C4-2B (cell line): ENCODE data around the gene ACE.

ENCODE experiments used
- H3K27ac ChIP-seq: fragments of 450-650 bp; 2 replicates; pipeline ENCODE4 v1.5.1; 2017
- ZFX ChIP-seq: fragments of 450-650 bp; IDR thresholded peaks from 2 replicates; pipeline ENCODE4 v1.6.1; 2017
- TF ChIP-seq, protein P1 (sequence below): fragments of 450-650 bp; conservative IDR thresholded peaks from 2 replicates; pipeline ENCODE4 v1.5.1; 2017; ENCODE audit warnings: mild to moderate bottlenecking

ACE gene

DNA sequence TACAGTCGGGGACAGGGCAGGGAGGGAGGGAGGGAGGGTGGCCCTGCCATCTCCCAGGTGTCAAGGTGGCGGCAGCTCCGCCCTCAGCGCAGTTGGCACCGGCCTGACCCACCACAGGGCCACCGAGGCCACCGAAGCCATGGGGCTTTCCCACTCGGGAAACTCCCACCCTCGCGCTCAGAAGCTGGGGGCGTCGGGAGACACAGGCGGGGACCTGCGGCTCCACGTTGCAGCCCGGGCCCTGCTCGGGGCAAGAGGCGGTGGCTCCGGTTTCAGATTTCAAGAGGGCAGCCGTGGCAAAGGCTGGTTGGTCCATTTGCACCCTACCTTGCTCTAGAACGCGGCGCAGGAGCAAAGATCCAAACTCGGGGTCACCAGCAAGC, 31.3 kb upstream of the ACE start:
- peak overlapping the region; percentile 100 for H3K27ac ChIP-seq
- no peak for TF ChIP-seq ZFX
- TF ChIP-seq, protein P1, sequence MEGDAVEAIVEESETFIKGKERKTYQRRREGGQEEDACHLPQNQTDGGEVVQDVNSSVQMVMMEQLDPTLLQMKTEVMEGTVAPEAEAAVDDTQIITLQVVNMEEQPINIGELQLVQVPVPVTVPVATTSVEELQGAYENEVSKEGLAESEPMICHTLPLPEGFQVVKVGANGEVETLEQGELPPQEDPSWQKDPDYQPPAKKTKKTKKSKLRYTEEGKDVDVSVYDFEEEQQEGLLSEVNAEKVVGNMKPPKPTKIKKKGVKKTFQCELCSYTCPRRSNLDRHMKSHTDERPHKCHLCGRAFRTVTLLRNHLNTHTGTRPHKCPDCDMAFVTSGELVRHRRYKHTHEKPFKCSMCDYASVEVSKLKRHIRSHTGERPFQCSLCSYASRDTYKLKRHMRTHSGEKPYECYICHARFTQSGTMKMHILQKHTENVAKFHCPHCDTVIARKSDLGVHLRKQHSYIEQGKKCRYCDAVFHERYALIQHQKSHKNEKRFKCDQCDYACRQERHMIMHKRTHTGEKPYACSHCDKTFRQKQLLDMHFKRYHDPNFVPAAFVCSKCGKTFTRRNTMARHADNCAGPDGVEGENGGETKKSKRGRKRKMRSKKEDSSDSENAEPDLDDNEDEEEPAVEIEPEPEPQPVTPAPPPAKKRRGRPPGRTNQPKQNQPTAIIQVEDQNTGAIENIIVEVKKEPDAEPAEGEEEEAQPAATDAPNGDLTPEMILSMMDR: no peak

GRCh38 chr17:63445954-63446752, 30.7 kb upstream of the ACE start, which contains the start of gene CYB561:
CYB561 (minus strand) TSS chr17:63446306; CDS start chr17:63437547, 8,759 bp downstream.
- peak within 1 kb of the TSS; percentile 100 for H3K27ac ChIP-seq
- TF ChIP-seq ZFX: peak; percentile 63
- TF ChIP-seq, protein P1: peak; percentile 55; the same call in 1 of the 2 replicates

DNA sequence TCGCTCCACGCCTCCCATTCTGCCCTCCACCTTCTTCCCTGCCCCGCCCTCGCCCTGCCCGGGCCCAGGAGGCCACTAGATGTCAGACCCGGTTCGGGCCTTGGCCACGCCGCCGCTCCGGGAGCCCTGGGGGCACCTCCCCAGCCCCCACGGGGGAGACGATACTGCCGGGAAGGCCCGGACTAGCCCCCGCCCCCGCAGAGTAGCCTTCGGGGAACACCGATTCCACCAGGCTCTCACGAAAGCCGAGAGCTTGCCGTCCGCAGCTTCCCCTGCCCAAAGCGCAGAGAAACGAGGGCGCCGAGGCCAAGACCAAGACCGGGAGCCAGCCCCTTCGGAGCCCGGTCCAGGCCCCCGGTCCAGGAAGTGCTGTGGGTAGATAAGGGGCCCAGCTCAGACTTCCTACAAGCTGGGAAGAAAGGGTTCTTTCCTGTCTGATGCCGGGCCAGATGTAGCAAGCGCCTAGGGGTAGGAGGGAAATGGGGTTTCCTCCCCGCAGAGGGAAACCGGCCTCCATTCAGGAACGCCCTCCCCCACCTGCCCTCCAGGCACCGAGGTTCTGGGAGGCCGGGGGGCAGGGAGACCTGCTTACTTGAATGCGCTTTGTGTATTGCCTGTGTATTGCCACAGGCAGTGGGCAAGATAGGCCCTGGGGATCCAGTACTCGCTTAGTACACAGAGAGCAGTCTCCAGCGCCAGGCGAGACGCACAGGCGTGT, 29.9 kb upstream of the ACE start:
- H3K27ac ChIP-seq: peak overlapping the region; percentile 100
- TF ChIP-seq, protein P1: peak; percentile 41; the same call in 1 of the 2 replicates
- peak; percentile 76 for TF ChIP-seq ZFX

- H3K27ac ChIP-seq: peak overlapping the region; percentile 100
- TF ChIP-seq, protein P1: no peak
- peak; percentile 10; the same call in 1 of the 2 replicates for TF ChIP-seq ZFX
Measured at GRCh38 chr17:63447471-63448009, 29.3 kb upstream of the ACE start.

GRCh38 chr17:63448655-63449054, 28.2 kb upstream of the ACE start:
- TF ChIP-seq ZFX: no peak
- TF ChIP-seq, protein P1: no peak

DNA sequence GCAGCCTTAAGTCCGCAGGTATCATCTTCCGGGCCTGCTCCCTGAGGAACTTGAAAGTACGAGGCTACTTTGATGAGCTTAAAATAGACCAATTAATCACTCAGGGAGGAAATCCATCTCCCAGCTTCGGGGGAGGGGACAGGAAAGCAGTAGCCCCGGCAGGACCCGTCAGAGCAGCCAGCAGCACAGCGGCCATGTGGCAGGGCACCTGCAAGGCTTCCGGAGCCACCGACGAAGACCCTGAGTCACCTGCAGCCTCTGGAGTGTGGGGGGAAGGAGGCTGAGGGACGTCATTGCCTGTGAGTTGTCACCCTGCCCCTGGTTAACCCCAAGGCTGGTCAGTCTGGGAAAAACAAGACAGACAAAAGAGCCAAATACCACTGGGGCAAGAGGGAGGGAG, 26.3 kb upstream of the ACE start:
- no peak overlapping the region for H3K27ac ChIP-seq
- TF ChIP-seq, protein P1: no peak
- no peak for TF ChIP-seq ZFX

More at GRCh38 chr17:63448655-63449054, 28.2 kb upstream of the ACE start:
- H3K27ac ChIP-seq: peak overlapping the region; percentile 100
